WERI-Rb-1 (cell line): ENCODE data around the gene CASP7.
"Not testable (repeated sequence)": the region's sequence is repeated elsewhere in the genome, so short reads cannot be mapped to it uniquely, and the experiment has no call there.

Source experiments
- DNase-seq: peaks from one replicate; pipeline ENCODE4 v3.0.0-alpha.2; 2020
- H3K27ac ChIP-seq: fragments of 250-450 bp; sonication (Bioruptor Pico); 2 replicates; pipeline ENCODE4 v1.5.1; 2020; ENCODE audit warnings: mild to moderate bottlenecking, moderate library complexity
- H3K27me3 ChIP-seq: fragments of 250-450 bp; sonication (Bioruptor Pico); 2 replicates; pipeline ENCODE4 v1.5.1; 2021; ENCODE audit warnings: mild to moderate bottlenecking, low read depth, moderate library complexity; ENCODE audit not compliant: insufficient read depth, severe bottlenecking
- H3K36me3 ChIP-seq: fragments of 250-450 bp; sonication (Bioruptor Pico); 2 replicates; pipeline ENCODE4 v1.5.1; 2020; ENCODE audit warnings: mild to moderate bottlenecking, moderate library complexity
- H3K4me3 ChIP-seq: 2 replicates; pipeline ENCODE4 v1.5.1; 2011; ENCODE audit warnings: low read depth, mild to moderate bottlenecking, control low read depth, low read length
- H3K9me3 ChIP-seq: fragments of 250-450 bp; sonication (Bioruptor Pico); 2 replicates; pipeline ENCODE4 v1.5.1; 2021; ENCODE audit warnings: mild to moderate bottlenecking, moderate library complexity; ENCODE audit not compliant: severe bottlenecking
- CTCF ChIP-seq: IDR thresholded peaks from 2 replicates; pipeline ENCODE4 v1.5.1; 2011; ENCODE audit warnings: low read depth, mild to moderate bottlenecking, control low read depth, inconsistent platforms, low read length

Gene CASP7

GRCh38 chr10:113650172-113650571 lies 29.5 kb upstream of the CASP7 start:
- Histone ChIP-seq H3K9me3 (no peaks in the 10 kb centered on the region), H3K27ac (no peak overlapping the region), H3K4me3 (no peak overlapping the region), H3K36me3 (no peaks in the 10 kb centered on the region), H3K27me3 (no peaks in the 10 kb centered on the region)
- no peak for DNase-seq
- TF ChIP-seq CTCF: no peak

- no peak overlapping the region for H3K4me3 ChIP-seq
- no peak overlapping the region for H3K27ac ChIP-seq
- no peaks in the 10 kb centered on the region for H3K9me3 ChIP-seq
- H3K36me3 ChIP-seq: no peaks in the 10 kb centered on the region
- DNase-seq: no peak
- no peak for TF ChIP-seq CTCF
- no peaks in the 10 kb centered on the region for H3K27me3 ChIP-seq
Measured at GRCh38 chr10:113651021-113651420, 28.7 kb upstream of the CASP7 start.

- Histone ChIP-seq H3K9me3 (no peaks in the 10 kb centered on the region), H3K4me3 (no peak overlapping the region), H3K27ac (no peak overlapping the region), H3K36me3 (no peaks in the 10 kb centered on the region), H3K27me3 (no peaks in the 10 kb centered on the region)
- DNase-seq: no peak
- TF ChIP-seq CTCF: no peak
Measured at GRCh38 chr10:113651898-113652297, 27.8 kb upstream of the CASP7 start.

GRCh38 chr10:113652456-113652855 lies 27.3 kb upstream of the CASP7 start:
- H3K27me3 ChIP-seq, H3K27ac ChIP-seq, DNase-seq, H3K4me3 ChIP-seq, H3K36me3 ChIP-seq, H3K9me3 ChIP-seq: not testable (repeated sequence)

GRCh38 chr10:113656896-113657295 lies 22.8 kb upstream of the CASP7 start:
- no peak for DNase-seq
- Histone ChIP-seq H3K9me3 (no peaks in the 10 kb centered on the region), H3K27ac (no peak overlapping the region), H3K27me3 (no peaks in the 10 kb centered on the region), H3K4me3 (no peak overlapping the region), H3K36me3 (no peaks in the 10 kb centered on the region)
- TF ChIP-seq CTCF: no peak

- TF ChIP-seq CTCF: no peak
- H3K9me3 ChIP-seq: no peaks in the 10 kb centered on the region
- H3K27me3 ChIP-seq: no peaks in the 10 kb centered on the region
- H3K27ac ChIP-seq: no peak overlapping the region
- H3K4me3 ChIP-seq: no peak overlapping the region
- H3K36me3 ChIP-seq: no peaks in the 10 kb centered on the region
- DNase-seq: no peak
Measured at GRCh38 chr10:113657544-113657943, 22.2 kb upstream of the CASP7 start.

GRCh38 chr10:113661332-113661731 lies 18.4 kb upstream of the CASP7 start:
- TF ChIP-seq CTCF: no peak
- H3K36me3 ChIP-seq: no peaks in the 10 kb centered on the region
- H3K27me3 ChIP-seq: no peaks in the 10 kb centered on the region
- DNase-seq: no peak
- no peak overlapping the region for H3K4me3 ChIP-seq
- no peaks in the 10 kb centered on the region for H3K9me3 ChIP-seq
- no peak overlapping the region for H3K27ac ChIP-seq
